Myocyte (in vitro differentiated cells): ENCODE results near the gene BUB3. TPM values are rescaled to one million over a fixed set of nuclear protein-coding genes. Genes with fewer than 3 reads are reported as not detected.

ENCODE experiments used
- DNase-seq: peaks from one replicate; pipeline ENCODE4 v3.0.0-alpha.2; 2012; ENCODE audit warnings: low read depth
- total RNA-seq: library from RNA; depleted of rRNA; stranded (reverse); fragments of >200 nt; gene quantifications from 2 replicates; pipeline ENCODE4 v1.2.3, GENCODE V29; 2014

BUB3 gene
- total RNA-seq, 1 donor from 2014 or later: 138 TPM

DNA sequence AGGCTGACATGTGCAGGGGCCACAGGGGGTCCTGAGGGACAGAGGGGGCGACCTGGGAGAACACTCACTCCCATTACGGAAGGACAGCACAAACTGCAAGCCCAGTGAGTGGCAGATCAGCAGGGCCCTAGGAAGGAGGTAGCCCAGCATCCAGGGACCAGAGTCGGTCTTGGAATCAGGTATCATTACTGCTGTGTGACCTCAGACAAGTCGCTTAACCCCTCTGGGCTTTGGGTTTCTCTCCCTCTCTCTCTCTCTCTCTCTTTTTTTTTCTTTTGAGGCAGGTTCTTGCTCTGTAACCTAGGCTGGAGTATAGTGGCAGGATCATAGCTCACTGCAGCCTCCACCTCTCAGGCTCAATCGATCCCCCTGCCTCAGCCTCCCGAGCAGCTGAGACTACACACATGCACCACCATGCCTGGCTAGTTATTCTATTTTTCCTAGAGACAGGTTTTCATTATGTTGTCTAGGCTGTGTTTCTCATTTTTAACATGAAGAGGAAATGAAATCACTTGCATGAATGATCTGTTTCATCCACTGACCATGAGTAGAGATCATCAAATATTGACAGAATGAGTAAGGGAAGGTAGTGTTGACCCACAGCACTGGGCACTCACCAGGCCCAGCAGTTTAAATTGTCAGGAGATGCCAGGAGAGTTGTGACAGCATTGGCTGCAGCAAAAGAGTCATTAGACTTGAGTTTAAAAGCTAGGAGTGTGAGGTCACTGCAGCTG is 49.4 kb downstream of the BUB3 start:
- no peak for DNase-seq

- peak; percentile 93 for DNase-seq
Observed at GRCh38 chr10:123204127-123204461, 49.9 kb downstream of the BUB3 start.

DNA sequence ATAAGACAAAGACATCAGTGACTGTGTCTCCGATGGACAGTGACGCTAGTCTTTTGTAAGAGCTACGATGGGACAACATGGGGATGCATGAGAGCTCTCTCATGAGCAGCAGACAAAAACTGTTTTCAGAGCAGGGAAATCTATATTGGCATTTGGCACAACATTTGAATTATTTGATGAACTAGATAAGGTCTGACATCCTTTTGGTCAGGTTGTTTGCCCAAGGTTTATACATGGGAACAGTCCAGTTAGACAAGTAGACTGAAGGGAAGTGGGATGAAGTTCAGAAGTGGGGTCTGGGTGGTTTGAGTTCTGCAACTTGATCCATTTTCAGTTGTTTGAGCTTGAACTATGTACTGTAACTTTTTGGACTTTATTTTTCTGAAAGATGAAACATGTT is 50.8 kb downstream of the BUB3 start:
- DNase-seq: no peak

DNA sequence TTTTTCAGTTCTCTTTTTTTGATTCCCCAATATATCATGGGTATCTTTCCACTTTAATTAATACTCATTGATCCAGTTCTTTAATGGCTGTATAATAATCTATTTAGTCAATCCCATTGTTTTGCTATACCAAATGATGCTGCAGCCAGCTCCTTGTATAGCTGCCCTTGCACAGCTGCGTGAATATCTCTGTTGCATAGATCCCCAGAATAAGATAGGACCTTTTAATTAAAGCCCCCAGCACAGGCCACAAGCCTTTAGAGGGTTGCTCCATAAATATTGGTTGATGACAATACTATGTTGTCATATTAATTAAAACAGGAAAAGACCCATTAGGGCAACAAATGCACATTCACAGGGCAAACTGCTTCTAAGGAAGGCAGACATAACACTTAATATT is 57.9 kb downstream of the BUB3 start:
- DNase-seq: no peak

DNA sequence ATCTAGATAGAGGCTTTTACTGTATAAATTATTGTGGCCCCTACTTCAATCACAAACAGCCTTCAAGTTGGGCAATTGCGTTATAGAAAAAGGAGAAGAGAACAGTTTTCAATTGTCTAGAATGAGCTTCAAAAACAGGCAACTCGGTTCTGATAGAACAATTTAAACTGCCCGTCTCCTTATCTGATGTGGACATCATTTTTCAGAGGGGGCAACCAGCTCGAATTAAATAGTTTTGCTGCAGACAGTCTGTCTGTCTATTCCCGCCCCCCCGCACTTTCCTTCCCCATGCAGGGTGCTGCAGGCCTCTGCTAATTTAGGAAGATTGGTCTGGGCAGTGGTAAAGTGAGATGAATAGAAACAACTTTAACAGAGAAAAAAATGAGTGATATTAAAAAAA is 58.4 kb downstream of the BUB3 start:
- DNase-seq: no peak

- no peak for DNase-seq
Observed at GRCh38 chr10:123213192-123213591, 59.0 kb downstream of the BUB3 start.

Other genes starting within 250 kb of the BUB3 start
- gene FAM24A, start 243.8 kb upstream of the BUB3 start, total RNA-seq: not detected in 2 replicates
- 14.6 and 14.8 TPM in 2 replicates for gene C10orf88, start 200.2 kb upstream of the BUB3 start, total RNA-seq
- 6.8 and 6.9 TPM in 2 replicates for gene PSTK, start 174.0 kb upstream of the BUB3 start, total RNA-seq
- 7.9 and 86.1 TPM in 2 replicates for gene IKZF5, start 145.6 kb upstream of the BUB3 start, total RNA-seq
- gene ACADSB, start 145.4 kb upstream of the BUB3 start, total RNA-seq: 5.9 and 8.1 TPM in 2 replicates
- 0.47 TPM in 1 of 2 replicates, not detected in the other for gene HMX3, start 18.4 kb upstream of the BUB3 start, total RNA-seq
- gene HMX2, start 6.3 kb upstream of the BUB3 start, total RNA-seq: not detected in 2 replicates